Adrenal gland (tissue), 12 donors: ENCODE measurements around the gene ZNF311. TPM values are rescaled to one million over a fixed set of nuclear protein-coding genes. Genes with fewer than 3 reads are reported as not detected.
"Not testable (repeated sequence)": the region's sequence is repeated elsewhere in the genome, so short reads cannot be mapped to it uniquely, and the experiment has no call there.

Source experiments
- DNase-seq, 7 donors: peaks; one replicate each; pipeline ENCODE4 v3.0.0-alpha.2; 2019 to 2020
- H3K27ac ChIP-seq, 5 donors: fragments of 200-600 bp; sonication (generic) in 4 of 5; 1 replicate in 3 of 5; 2 replicates in 2 of 5; pipeline versions ENCODE4 v1.5.1 to v1.8.0; 2016 to 2020; ENCODE audit warnings: mild to moderate bottlenecking in 1 of 5
- H3K27me3 ChIP-seq: fragments of 200-600 bp; 2 replicates; pipeline ENCODE4 v1.8.0; 2021
- H3K36me3 ChIP-seq, 2 donors: fragments of 200-600 bp; replicated peaks in 1 of 2; 1 replicate in 1 of 2; 2 replicates in 1 of 2; pipeline versions ENCODE4 v1.5.1 to v1.8.0; 2018 to 2022
- H3K4me1 ChIP-seq, 2 donors: fragments of 200-600 bp; replicated peaks in 1 of 2; 1 replicate in 1 of 2; 2 replicates in 1 of 2; pipeline versions ENCODE4 v1.5.1 to v1.8.0; 2018 to 2021
- H3K4me3 ChIP-seq, 4 donors: fragments of 200-600 bp; sonication (generic) in 3 of 4; one replicate each; pipeline ENCODE4 v1.5.1; 2016 to 2018
- H3K9me3 ChIP-seq, 3 donors: fragments of 200-600 bp; sonication (generic) in 1 of 3; replicated peaks in 1 of 3; 1 replicate in 2 of 3; 2 replicates in 1 of 3; pipeline versions ENCODE4 v1.5.1 to v1.8.0; 2016 to 2021
- CTCF ChIP-seq, 6 experiments: fragments of 450-650 bp in 4 of 6; fragments of 200-600 bp in 2 of 6; sonication (generic) in 1 of 6; IDR thresholded peaks; 1 replicate in 5 of 6; 2 replicates in 1 of 6; pipeline versions ENCODE4 v1.5.1 to v1.8.0; 2016 to 2021; ENCODE audit warnings: antibody characterized with exemption in 6 of 6, mild to moderate bottlenecking in 2 of 6, moderate library complexity in 1 of 6
- POLR2A ChIP-seq, 2 donors: fragments of 450-650 bp; IDR thresholded peaks; one replicate each; pipeline ENCODE4 v1.6.1; 2017; ENCODE audit warnings: antibody characterized with exemption in 2 of 2, mild to moderate bottlenecking in 2 of 2, moderate library complexity in 1 of 2
- WGBS, 4 donors: extraction: QIAGEN DNeasy Blood & Tissue Kit in 2 of 4; methylation state at CpG; one replicate each; pipeline versions ENCODE4 v1.1.5 to v1.1.7; 2013 to 2017; 5-methylcytosine and 5-hydroxymethylcytosine counted together
- intact Hi-C, 2 donors: fragments of 100-400 bp; cut with DNase I; formaldehyde crosslinking; loops; one replicate each; pipeline versions ENCODE4 v1.14.1 to v1.15.0; 2022 to 2023
- polyA plus RNA-seq, 3 donors: library from polyadenylated mRNA; stranded (reverse); fragments of 200-250 nt in 2 of 3; fragments of 350-450 nt in 1 of 3; fragmentation: Illumina TruSeq in 1 of 3; extraction: RNeasy Lipid Tissue Mini Kit (QIAGEN cat#74804) in 1 of 3; gene quantifications; one replicate each; pipeline ENCODE4 v1.2.3, GENCODE V29; 2013 to 2014
- total RNA-seq, 9 donors: library from RNA; depleted of rRNA in 4 of 9; stranded (reverse); fragments of >200 nt in 4 of 9; fragments of 120-200 nt in 1 of 9; fragmentation: NEBNext Ultra II Directional in 1 of 9; extraction: Animal tissue kit (Norgen Biotek cat#: 25700) in 1 of 9; gene quantifications; one replicate each; pipeline versions ENCODE4 v1.1.0 to v1.2.4, GENCODE V29; 2013 to 2023
- donor health status: healthy with polysubstance abuse.
- donor health status: Bipolar disorder and iron deficiency.
- donor health status: DM: yes; HTN: yes; CAD: no.
- donor health status: DM: no; HTN: no; CAD: no.
- donor health status: DM: no; HTN: no; CAD: no.
- donor health status: DM: yes; HTN: yes; CAD: no.

ZNF311 gene
- total and polyA plus RNA-seq, 12 donors: 0.41 to 2.7 (median 1.1) TPM; not detected in 2

- H3K27me3 ChIP-seq: no peaks in the 10 kb centered on the region
- no peak for TF ChIP-seq POLR2A (IDR thresholded peaks at IDR 0.05)
- TF ChIP-seq CTCF (IDR thresholded peaks at IDR 0.05): no peak
- 74 to 83% (median 78%) methylated on average over 10 to 15 of the region's 15 CpGs for WGBS, 4 donors
- H3K9me3 ChIP-seq: no peaks in the 10 kb centered on the region
- no peak overlapping the region for H3K27ac ChIP-seq
- H3K4me1 ChIP-seq: no peaks in the 10 kb centered on the region
- intact Hi-C loops: no loop called here
- no peak overlapping the region for H3K4me3 ChIP-seq
- DNase-seq: no peak
- H3K36me3 ChIP-seq: no peaks in the 10 kb centered on the region
These were observed 36.0 kb downstream of the ZNF311 start for GRCh38 chr6:28969129-28969528.

DNA sequence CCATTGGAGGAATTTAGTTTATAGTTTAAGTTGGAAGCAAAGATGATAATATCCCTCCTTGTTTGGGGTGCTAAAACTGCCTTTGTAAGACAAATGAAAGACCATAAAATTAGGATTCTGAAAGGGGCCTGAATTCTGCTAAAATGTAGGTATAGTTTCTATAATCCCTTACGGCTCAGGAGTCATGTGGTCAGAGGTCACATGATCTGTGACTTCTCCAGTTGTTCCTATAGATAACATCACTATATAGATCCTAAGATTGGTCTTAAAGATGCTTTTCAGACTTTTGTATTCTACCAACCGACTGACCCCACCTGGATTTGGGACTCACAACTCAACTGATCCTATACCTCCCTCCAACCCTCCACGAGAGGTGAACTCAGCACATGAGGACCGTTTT lies 36.6 kb downstream of the ZNF311 start:
- Histone ChIP-seq H3K4me1 (no peaks in the 10 kb centered on the region), H3K27me3 (no peaks in the 10 kb centered on the region), H3K27ac (no peak overlapping the region), H3K4me3 (no peak overlapping the region), H3K36me3 (no peaks in the 10 kb centered on the region), H3K9me3 (no peaks in the 10 kb centered on the region)
- WGBS, 4 donors: 71 to 87% (median 83%) methylated on average over 4 of the region's 4 CpGs
- intact Hi-C loops: no loop called here
- DNase-seq: no peak
- TF ChIP-seq POLR2A (IDR thresholded peaks at IDR 0.05): no peak
- no peak for TF ChIP-seq CTCF (IDR thresholded peaks at IDR 0.05)

- TF ChIP-seq POLR2A (IDR thresholded peaks at IDR 0.05): no peak
- TF ChIP-seq CTCF (IDR thresholded peaks at IDR 0.05): no peak
- intact Hi-C loops: no loop called here
- 79 to 92% (median 83%) methylated on average over 2 of the region's 2 CpGs for WGBS, 4 donors
- Histone ChIP-seq H3K36me3 (no peaks in the 10 kb centered on the region), H3K4me3 (no peak overlapping the region), H3K27me3 (no peaks in the 10 kb centered on the region), H3K9me3 (no peaks in the 10 kb centered on the region), H3K4me1 (no peaks in the 10 kb centered on the region), H3K27ac (no peak overlapping the region)
- DNase-seq: no peak
These were observed 39.4 kb downstream of the ZNF311 start for GRCh38 chr6:28965706-28966105.

DNA sequence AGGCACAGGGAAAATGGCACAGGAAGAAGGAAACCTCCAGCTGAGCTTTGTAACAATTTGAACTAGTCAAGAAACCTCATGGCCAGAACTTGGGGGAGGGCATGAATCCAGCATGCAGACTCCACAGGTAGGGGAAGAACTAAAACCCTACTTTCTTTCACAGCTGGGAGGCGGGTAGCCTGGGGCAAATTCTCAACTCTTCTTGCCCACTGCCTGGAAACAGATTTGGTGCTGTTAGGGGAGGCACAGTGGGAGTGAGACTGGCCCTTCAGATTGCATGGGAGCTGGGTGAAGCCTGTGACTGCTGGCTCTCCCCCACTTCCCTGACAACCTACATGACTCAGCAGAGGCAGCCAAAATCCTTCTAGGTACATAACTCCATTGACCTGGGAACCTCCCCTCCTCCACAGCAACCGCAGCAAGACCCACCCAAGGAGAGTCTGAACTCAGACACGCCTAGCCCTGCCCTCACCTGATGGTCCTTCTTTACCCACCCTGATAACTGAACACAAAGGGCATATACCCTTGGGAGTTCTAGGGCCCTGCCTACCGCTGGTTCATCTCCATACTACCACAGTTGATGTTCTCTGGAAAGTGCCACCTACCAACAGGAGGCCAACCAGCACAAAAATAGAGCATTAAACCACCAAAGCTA lies 44.1 kb downstream of the ZNF311 start:
- Histone ChIP-seq H3K4me3 (no peak overlapping the region), H3K36me3 (no peaks in the 10 kb centered on the region), H3K27ac (no peak overlapping the region), H3K4me1 (no peaks in the 10 kb centered on the region), H3K9me3 (no peaks in the 10 kb centered on the region), H3K27me3 (peaks cover 2% of the 10 kb centered on the region)
- WGBS, 4 donors: 80 to 90% (median 88%) methylated on average over 4 of the region's 4 CpGs
- intact Hi-C loops: no loop called here
- DNase-seq: no peak
- TF ChIP-seq POLR2A (IDR thresholded peaks at IDR 0.05) (no peak), CTCF (IDR thresholded peaks at IDR 0.05) (no peak)

GRCh38 chr6:28958561-28959243 lies 46.4 kb downstream of the ZNF311 start:
- intact Hi-C loops, H3K27me3 ChIP-seq: not testable (repeated sequence)
- WGBS, 4 donors: 76 to 89% (median 82%) methylated on average over 11 to 13 of the region's 13 CpGs

GRCh38 chr6:28957795-28958314 lies 47.3 kb downstream of the ZNF311 start:
- H3K9me3 ChIP-seq, H3K27ac ChIP-seq, intact Hi-C loops, H3K27me3 ChIP-seq, H3K4me3 ChIP-seq, H3K4me1 ChIP-seq, DNase-seq, H3K36me3 ChIP-seq: not testable (repeated sequence)
- WGBS, 4 donors: 88 to 93% (median 91%) methylated on average over 19 to 24 of the region's 24 CpGs

More at GRCh38 chr6:28958561-28959243, 46.4 kb downstream of the ZNF311 start:
- DNase-seq, H3K4me1 ChIP-seq, H3K4me3 ChIP-seq, H3K27ac ChIP-seq, H3K36me3 ChIP-seq, H3K9me3 ChIP-seq: not testable (repeated sequence)
